GM18861 (cell line): ENCODE data around the gene GFOD2.

Experiments
- ATAC-seq: cut with Tn5 transposase; IDR thresholded peaks from one replicate; pipeline ENCODE4 v1.9.1; 2021; ENCODE audit not compliant: unreplicated experiment

GFOD2 gene

GRCh38 chr16:67647681-67648080 lies 71.4 kb downstream of the GFOD2 start:
- ATAC-seq: no peak

- ATAC-seq: no peak
Observed at GRCh38 chr16:67647111-67647651, 71.9 kb downstream of the GFOD2 start.

- no peak for ATAC-seq
Observed at GRCh38 chr16:67645397-67646121, 73.6 kb downstream of the GFOD2 start.

GRCh38 chr16:67644038-67644437 lies 75.1 kb downstream of the GFOD2 start:
- ATAC-seq: no peak

- ATAC-seq: no peak
Observed at GRCh38 chr16:67641779-67642708, 77.1 kb downstream of the GFOD2 start.

- ATAC-seq: no peak
Observed at GRCh38 chr16:67637625-67638024, 81.5 kb downstream of the GFOD2 start.

- no peak for ATAC-seq
Observed at GRCh38 chr16:67636713-67637112, 82.4 kb downstream of the GFOD2 start.

GRCh38 chr16:67632415-67633172 lies 86.5 kb downstream of the GFOD2 start:
- no peak for ATAC-seq

- no peak for ATAC-seq
Observed at GRCh38 chr16:67628216-67628615, 90.9 kb downstream of the GFOD2 start.
